Activated naive CD4-positive, alpha-beta T cell treated with anti-CD3 and anti-CD28 coated beads, Interleukin-2, amount 10 ng/mL, durations not matched to agents 7 days and 5 days (primary cell): ENCODE data around the gene ARL5C.
"Not testable (repeated sequence)": the region's sequence is repeated elsewhere in the genome, so short reads cannot be mapped to it uniquely, and the experiment has no call there.

ENCODE experiments used
- CTCF ChIA-PET: fragments of 350-600 bp; sonication (Branson Sonifier 250); formaldehyde crosslinking; loops from one replicate; lab custom pipeline; 2021; ENCODE audit warnings: antibody characterized with exemption; lab: Charles Lee
- DNase-seq: peaks from one replicate; pipeline ENCODE4 v3.0.0-alpha.2; 2020
- H3K27ac Mint-ChIP-seq: one replicate; pipeline ENCODE4 v1.8.0; 2021; ENCODE audit warnings: mild to moderate bottlenecking, moderate library complexity, mixed read lengths
- H3K27me3 Mint-ChIP-seq: one replicate; pipeline ENCODE4 v1.8.0; 2021; ENCODE audit warnings: mild to moderate bottlenecking, mixed read lengths
- H3K36me3 Mint-ChIP-seq: one replicate; pipeline ENCODE4 v1.8.0; 2021; ENCODE audit warnings: mixed read lengths
- H3K4me1 Mint-ChIP-seq: one replicate; pipeline ENCODE4 v1.8.0; 2021; ENCODE audit warnings: mixed read lengths
- H3K4me3 Mint-ChIP-seq: one replicate; pipeline ENCODE4 v1.8.0; 2021; ENCODE audit warnings: mild to moderate bottlenecking, moderate library complexity, mixed read lengths
- H3K9me3 Mint-ChIP-seq: one replicate; pipeline ENCODE4 v1.8.0; 2021; ENCODE audit warnings: mixed read lengths

ARL5C gene

GRCh38 chr17:39169518-39169917 is 3.6 kb upstream of the ARL5C start:
- Mint-ChIP-seq H3K27ac (no peak overlapping the region), H3K9me3 (peaks cover 6% of the 10 kb centered on the region), H3K27me3 (peaks cover 70% of the 10 kb centered on the region), H3K36me3 (peaks cover 4% of the 10 kb centered on the region), H3K4me1 (peaks cover 63% of the 10 kb centered on the region), H3K4me3 (no peak overlapping the region)
- CTCF ChIA-PET: interaction anchor here (0.5 to 1.3 kb wide), 2 partner anchors 186 to 1519 kb away, joined by 4 to 5 read pairs; no protein-coding TSS in a partner anchor
- no peak for DNase-seq

- H3K27ac Mint-ChIP-seq: no peak overlapping the region
- H3K36me3 Mint-ChIP-seq: peaks cover 4% of the 10 kb centered on the region
- peaks cover 66% of the 10 kb centered on the region for H3K4me1 Mint-ChIP-seq
- H3K9me3 Mint-ChIP-seq: peaks cover 6% of the 10 kb centered on the region
- H3K27me3 Mint-ChIP-seq: peaks cover 72% of the 10 kb centered on the region
- no peak overlapping the region for H3K4me3 Mint-ChIP-seq
- CTCF ChIA-PET: interaction anchor here (0.5 kb wide), 1 partner anchor 1519 kb away, joined by 5 read pairs; no protein-coding TSS in a partner anchor
- DNase-seq: no peak
Measured at GRCh38 chr17:39169101-39169500, 3.1 kb upstream of the ARL5C start.

DNA sequence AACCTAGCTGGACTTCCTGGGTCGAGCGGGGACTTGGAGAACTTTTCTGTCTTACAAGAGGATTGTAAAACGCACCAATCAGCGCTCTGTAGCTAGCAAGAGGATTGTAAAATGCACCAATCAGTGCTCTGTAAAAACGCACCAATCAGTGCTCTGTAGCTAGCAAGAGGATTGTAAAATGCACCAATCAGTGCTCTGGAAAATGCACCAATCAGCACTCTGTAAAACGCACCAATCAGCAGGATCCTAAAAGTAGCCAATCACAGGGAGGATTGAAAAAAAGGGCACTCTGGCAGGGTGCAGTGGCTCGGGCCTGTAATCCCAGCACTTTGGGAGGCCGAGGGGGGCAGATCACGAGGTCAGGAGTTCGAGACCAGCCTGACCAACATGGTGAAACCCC is 2.5 kb upstream of the ARL5C start:
- H3K4me3 Mint-ChIP-seq, H3K27ac Mint-ChIP-seq, DNase-seq, H3K36me3 Mint-ChIP-seq, H3K9me3 Mint-ChIP-seq: not testable (repeated sequence)
- Mint-ChIP-seq H3K4me1 (peaks cover 66% of the 10 kb centered on the region), H3K27me3 (peaks cover 78% of the 10 kb centered on the region)
- CTCF ChIA-PET: interaction anchor here (0.6 to 5.3 kb wide), 2 partner anchors 15 to 67 kb away, joined by 3 to 57 read pairs; no protein-coding TSS in a partner anchor

DNA sequence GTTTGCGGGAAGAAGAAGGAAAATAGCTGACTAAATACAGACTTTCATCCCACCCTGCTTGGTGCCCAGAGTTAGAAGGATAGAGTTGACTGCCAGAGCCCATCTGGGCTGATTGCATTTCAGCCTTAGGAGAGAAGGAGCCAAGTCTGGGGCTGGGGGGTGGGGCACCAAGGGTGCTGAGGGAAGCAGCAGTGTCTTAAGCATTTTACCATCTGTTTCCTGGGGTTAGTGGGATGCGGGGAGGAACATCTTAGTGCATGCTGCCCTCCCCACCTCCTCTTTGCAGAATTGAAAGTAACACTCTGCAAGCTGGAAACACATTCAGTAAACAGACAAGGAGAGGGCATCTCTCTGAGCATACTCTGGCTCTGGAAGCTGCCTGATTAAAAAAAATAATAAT is 1.5 kb upstream of the ARL5C start:
- Mint-ChIP-seq H3K36me3 (peaks cover 4% of the 10 kb centered on the region), H3K4me3 (no peak overlapping the region), H3K27ac (no peak overlapping the region), H3K4me1 (peaks cover 55% of the 10 kb centered on the region), H3K27me3 (peaks cover 89% of the 10 kb centered on the region), H3K9me3 (peaks cover 6% of the 10 kb centered on the region)
- no peak for DNase-seq
- CTCF ChIA-PET: interaction anchor here (0.6 to 7.6 kb wide), 7 partner anchors 8 to 243 kb away, joined by 3 to 121 read pairs (median 6); no protein-coding TSS in a partner anchor

DNA sequence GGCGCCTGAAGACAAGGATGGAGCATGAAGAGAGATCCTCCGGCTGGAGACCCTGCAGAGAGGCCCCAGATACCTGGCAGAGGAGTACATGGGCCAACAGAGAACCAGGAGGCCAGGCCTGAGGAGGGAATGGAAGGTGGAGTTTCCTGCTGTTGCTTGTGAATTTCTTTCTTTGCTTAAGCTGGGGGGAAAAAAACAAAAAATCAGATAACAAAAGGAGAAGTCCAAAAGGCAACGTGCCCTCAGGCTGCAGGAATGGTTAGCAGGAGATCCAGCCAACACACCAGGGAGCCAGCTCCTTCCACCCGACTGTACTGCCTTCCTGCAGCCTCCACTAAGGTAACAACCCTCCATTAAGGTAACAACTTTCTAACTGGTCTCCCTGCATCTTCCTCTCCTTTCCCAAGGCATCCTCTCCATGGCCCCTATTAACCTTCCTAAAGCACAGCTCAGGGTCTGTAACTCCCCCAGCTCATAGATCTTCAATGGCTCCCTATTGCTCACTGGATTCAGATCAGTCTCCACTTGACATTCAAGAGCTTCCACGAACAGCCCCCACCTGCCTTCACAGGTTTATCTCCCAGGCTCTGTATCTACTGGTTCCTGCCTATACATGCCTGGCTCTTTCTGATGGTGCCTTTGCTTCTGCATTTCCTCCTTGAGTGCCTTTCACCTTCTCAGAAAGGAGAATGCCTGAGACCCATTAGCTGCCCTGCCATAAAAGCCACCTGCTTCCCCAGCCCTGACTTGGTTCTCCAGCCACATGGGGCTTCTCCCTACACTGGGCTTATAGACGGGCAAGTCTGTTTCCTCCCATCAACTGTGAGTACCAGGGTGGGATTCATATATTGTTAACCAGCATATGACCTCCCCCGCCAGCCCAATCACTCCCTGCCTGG is 725 bp upstream of the ARL5C start:
- Mint-ChIP-seq H3K27ac (no peak overlapping the region), H3K4me3 (no peak overlapping the region)

GRCh38 chr17:39165178-39165840 is 652 bp downstream of the ARL5C start:
- H3K27me3 Mint-ChIP-seq: peaks cover 84% of the 10 kb centered on the region
- DNase-seq: no peak
- H3K9me3 Mint-ChIP-seq: peaks cover 6% of the 10 kb centered on the region

More for the DNA sequence above, 725 bp upstream of the ARL5C start:
- CTCF ChIA-PET: interaction anchor here (0.6 to 7.6 kb wide), 7 partner anchors 9 to 184 kb away, joined by 3 to 121 read pairs (median 11); no protein-coding TSS in a partner anchor
- H3K27me3 Mint-ChIP-seq: peaks cover 86% of the 10 kb centered on the region
- peaks cover 4% of the 10 kb centered on the region for H3K36me3 Mint-ChIP-seq
- H3K9me3 Mint-ChIP-seq: peaks cover 6% of the 10 kb centered on the region
- no peak for DNase-seq
- peaks cover 47% of the 10 kb centered on the region for H3K4me1 Mint-ChIP-seq

DNA sequence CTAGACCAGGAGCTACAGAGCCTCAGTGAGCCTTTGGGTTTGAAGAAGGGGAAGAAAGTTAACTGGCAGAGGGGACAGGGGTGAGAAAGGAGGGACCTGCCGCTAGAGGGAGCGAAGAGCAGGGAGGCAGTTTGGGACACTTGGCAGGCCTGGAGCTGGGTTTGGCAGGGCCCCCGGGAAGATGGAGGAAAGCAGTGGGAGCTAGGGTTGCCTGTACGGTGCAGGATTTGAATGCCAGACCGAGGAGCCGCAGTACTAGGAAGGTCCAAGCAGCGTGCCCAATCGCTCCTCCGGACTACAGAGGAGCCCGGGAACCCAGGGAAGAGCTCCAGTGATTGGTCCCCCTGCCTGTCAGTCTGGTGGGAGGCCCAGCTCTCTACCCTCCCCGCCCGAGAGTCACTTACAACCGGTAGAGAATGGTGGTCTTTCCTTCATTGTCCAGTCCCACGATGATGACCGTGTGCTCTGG is 1.3 kb downstream of the ARL5C start:
- no peak overlapping the region for H3K27ac Mint-ChIP-seq
- H3K4me1 Mint-ChIP-seq: peaks cover 40% of the 10 kb centered on the region
- peaks cover 6% of the 10 kb centered on the region for H3K9me3 Mint-ChIP-seq
- peak overlapping the region; percentile 79 for H3K4me3 Mint-ChIP-seq
- peaks cover 4% of the 10 kb centered on the region for H3K36me3 Mint-ChIP-seq
- H3K27me3 Mint-ChIP-seq: peaks cover 83% of the 10 kb centered on the region
- DNase-seq: peak; percentile 85
- CTCF ChIA-PET: interaction anchor here (0.6 to 7.6 kb wide), 28 partner anchors 9 to 294 kb away, joined by 3 to 121 read pairs (median 5); partner anchors contain the start of genes PLXDC1 and RPL19

More at GRCh38 chr17:39165178-39165840, 652 bp downstream of the ARL5C start:
- Mint-ChIP-seq H3K36me3 (peaks cover 4% of the 10 kb centered on the region), H3K27ac (no peak overlapping the region), H3K4me1 (peaks cover 43% of the 10 kb centered on the region), H3K4me3 (peak overlapping the region; percentile 79)
- CTCF ChIA-PET: interaction anchor here (0.6 to 7.6 kb wide), 25 partner anchors 9 to 288 kb away, joined by 3 to 121 read pairs (median 7); partner anchors contain the start of genes PLXDC1 and RPL19

DNA sequence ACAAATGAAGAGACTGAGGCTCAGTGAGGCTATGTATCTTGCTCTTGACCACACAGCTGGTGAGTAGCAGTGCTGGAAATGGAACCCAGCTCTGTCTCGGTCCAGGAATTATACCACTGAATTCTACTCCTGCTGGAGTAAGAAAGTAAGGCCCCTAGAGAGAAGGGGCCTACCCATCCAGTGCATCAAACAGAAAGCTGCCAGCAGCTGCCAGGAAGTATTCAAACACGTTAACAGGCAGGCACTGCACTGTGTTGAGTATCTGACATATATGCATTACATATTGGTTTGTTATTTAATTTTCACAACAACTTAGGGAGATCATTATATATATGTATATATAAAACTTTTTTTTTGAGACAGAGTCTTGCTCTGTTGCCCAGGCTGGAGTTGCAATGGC is 4.0 kb downstream of the ARL5C start:
- Mint-ChIP-seq H3K4me1 (peaks cover 22% of the 10 kb centered on the region), H3K36me3 (no peaks in the 10 kb centered on the region), H3K27ac (no peak overlapping the region), H3K9me3 (no peaks in the 10 kb centered on the region), H3K27me3 (peaks cover 77% of the 10 kb centered on the region), H3K4me3 (no peak overlapping the region)
- DNase-seq: no peak
- CTCF ChIA-PET: interaction anchor here (7.6 kb wide), 1 partner anchor 14 kb away, joined by 121 read pairs; no protein-coding TSS in a partner anchor

GRCh38 chr17:39158623-39159022 is 7.3 kb downstream of the ARL5C start:
- Mint-ChIP-seq H3K27me3 (peaks cover 75% of the 10 kb centered on the region), H3K4me1 (peaks cover 8% of the 10 kb centered on the region), H3K9me3 (no peaks in the 10 kb centered on the region), H3K4me3 (no peak overlapping the region), H3K27ac (no peak overlapping the region), H3K36me3 (peaks cover 8% of the 10 kb centered on the region)
- CTCF ChIA-PET: interaction anchor here (0.7 to 1.6 kb wide), 3 partner anchors 13 to 149 kb away, joined by 3 to 5 read pairs (median 4); no protein-coding TSS in a partner anchor
- no peak for DNase-seq

DNA sequence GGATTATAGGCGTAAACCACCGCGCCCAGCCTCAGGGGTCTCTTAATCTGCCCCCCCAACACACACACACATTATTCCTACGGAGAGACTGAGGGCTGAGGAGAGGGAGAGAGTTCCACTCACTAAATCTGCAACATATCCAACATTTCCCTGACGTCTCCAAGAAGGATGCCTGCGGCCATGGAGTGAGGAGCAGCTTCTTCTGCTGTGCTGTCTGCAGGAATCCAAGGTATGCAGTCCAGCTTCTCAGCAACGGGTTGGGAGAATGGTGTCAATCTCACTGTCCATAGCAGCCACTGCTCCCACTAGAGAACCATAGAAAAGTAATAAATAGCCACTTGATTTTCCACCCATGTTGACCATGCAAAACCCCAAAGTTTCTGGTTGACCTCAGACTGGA is 9.5 kb downstream of the ARL5C start:
- Mint-ChIP-seq H3K4me1 (peaks cover 28% of the 10 kb centered on the region), H3K27ac (no peak overlapping the region)
- CTCF ChIA-PET: interaction anchor here (2.1 kb wide), 1 partner anchor 9 kb away, joined by 12 read pairs; the partner anchor contains the start of gene ARL5C

GRCh38 chr17:39155654-39156053 is 10.3 kb downstream of the ARL5C start:
- Mint-ChIP-seq H3K36me3 (peaks cover 9% of the 10 kb centered on the region), H3K9me3 (no peaks in the 10 kb centered on the region), H3K4me3 (no peak overlapping the region), H3K27me3 (peaks cover 77% of the 10 kb centered on the region), H3K27ac (no peak overlapping the region), H3K4me1 (peaks cover 31% of the 10 kb centered on the region)
- CTCF ChIA-PET: interaction anchor here (2.1 kb wide), 1 partner anchor 9 kb away, joined by 12 read pairs; the partner anchor contains the start of gene ARL5C
- DNase-seq: no peak

More for the DNA sequence above, 9.5 kb downstream of the ARL5C start:
- DNase-seq: no peak
- Mint-ChIP-seq H3K9me3 (no peaks in the 10 kb centered on the region), H3K36me3 (peaks cover 9% of the 10 kb centered on the region), H3K4me3 (no peak overlapping the region), H3K27me3 (peaks cover 79% of the 10 kb centered on the region)

DNA sequence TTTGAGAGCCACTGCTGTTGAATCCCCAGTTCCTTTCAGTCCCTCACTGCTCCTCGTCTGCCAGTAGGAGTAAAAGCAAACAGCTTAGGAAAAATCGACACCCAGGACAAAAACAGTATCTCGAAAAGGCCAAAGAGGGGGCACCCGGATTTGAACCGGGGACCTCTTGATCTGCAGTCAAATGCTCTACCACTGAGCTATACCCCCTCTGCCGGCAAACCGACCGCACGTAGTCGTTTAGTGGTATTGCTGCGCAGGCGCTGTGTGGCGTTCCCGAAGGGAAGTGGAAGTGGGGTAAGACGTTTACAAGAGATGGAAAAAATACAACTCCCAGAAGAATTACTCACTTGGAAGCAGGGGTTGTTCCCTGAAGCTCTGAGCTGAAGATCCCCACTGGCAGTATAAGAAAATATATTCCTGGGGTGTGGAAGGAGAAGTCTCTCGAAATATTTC is 12.3 kb downstream of the ARL5C start:
- H3K36me3 Mint-ChIP-seq: peaks cover 9% of the 10 kb centered on the region
- peak overlapping the region; percentile 94 for H3K27ac Mint-ChIP-seq
- H3K4me3 Mint-ChIP-seq: peak overlapping the region; percentile 90
- CTCF ChIA-PET: interaction anchor here (0.5 to 4.1 kb wide), 32 partner anchors 10 to 477 kb away, joined by 3 to 144 read pairs (median 6); partner anchors contain the start of genes ARL5C, LASP1, RPL19 and RPL23
- peaks cover 83% of the 10 kb centered on the region for H3K27me3 Mint-ChIP-seq
- H3K9me3 Mint-ChIP-seq: no peaks in the 10 kb centered on the region
- peak; percentile 94 for DNase-seq
- H3K4me1 Mint-ChIP-seq: peaks cover 38% of the 10 kb centered on the region
